ENCODE data around the gene SLC39A11.

The SLC39A11 gene

GRCh38 chr17:72635034-72635635 is 457.4 kb downstream of the SLC39A11 start:
- no peak for DNase-seq

- no peak for DNase-seq
These were observed 457.9 kb downstream of the SLC39A11 start for GRCh38 chr17:72634621-72635020.

GRCh38 chr17:72631949-72632684 is 460.4 kb downstream of the SLC39A11 start:
- DNase-seq = no peak

GRCh38 chr17:72631568-72631948 is 460.9 kb downstream of the SLC39A11 start:
- DNase-seq = no peak

GRCh38 chr17:72624652-72625051 is 467.8 kb downstream of the SLC39A11 start:
- DNase-seq = no peak

- no peak for DNase-seq
These were observed 468.3 kb downstream of the SLC39A11 start for GRCh38 chr17:72624226-72624625.

- DNase-seq = no peak
These were observed 469.6 kb downstream of the SLC39A11 start for GRCh38 chr17:72622661-72623433.

GRCh38 chr17:72619976-72620650 is 472.4 kb downstream of the SLC39A11 start:
- DNase-seq = no peak

GRCh38 chr17:72618001-72618509 is 474.4 kb downstream of the SLC39A11 start:
- peak; percentile 2 to 32 for DNase-seq

GRCh38 chr17:72617557-72617956 is 474.9 kb downstream of the SLC39A11 start:
- no peak for DNase-seq

- no peak for DNase-seq
These were observed 476.0 kb downstream of the SLC39A11 start for GRCh38 chr17:72616447-72616846.

GRCh38 chr17:72615627-72615991 is 476.9 kb downstream of the SLC39A11 start:
- DNase-seq = no peak

- DNase-seq = no peak
These were observed 477.4 kb downstream of the SLC39A11 start for GRCh38 chr17:72614871-72615626.

- DNase-seq = no peak
These were observed 478.0 kb downstream of the SLC39A11 start for GRCh38 chr17:72614476-72614870.

- no peak for DNase-seq
These were observed 478.6 kb downstream of the SLC39A11 start for GRCh38 chr17:72613806-72614292.

GRCh38 chr17:72613396-72613795 is 479.1 kb downstream of the SLC39A11 start:
- DNase-seq = no peak

GRCh38 chr17:72611172-72611571 is 481.3 kb downstream of the SLC39A11 start:
- DNase-seq = no peak

GRCh38 chr17:72609501-72609900 is 483.0 kb downstream of the SLC39A11 start:
- DNase-seq = no peak

- no peak for DNase-seq
These were observed 484.1 kb downstream of the SLC39A11 start for GRCh38 chr17:72608436-72608835.

- DNase-seq = no peak
These were observed 485.8 kb downstream of the SLC39A11 start for GRCh38 chr17:72606656-72607055.

- DNase-seq = no peak
These were observed 486.9 kb downstream of the SLC39A11 start for GRCh38 chr17:72605543-72605942.

- no peak for DNase-seq
These were observed 488.0 kb downstream of the SLC39A11 start for GRCh38 chr17:72604518-72604917.
